Activated T-cell treated with anti-CD3 and anti-CD28 coated beads, Interleukin-2, amount 50 U/mL, for 24 hours (primary cell): Measurements from ENCODE around the gene TTLL11.

Experiments used
- DNase-seq: peaks from one replicate; pipeline ENCODE4 v3.0.0-alpha.2; 2020
- H3K27ac Mint-ChIP-seq: 2 replicates; pipeline ENCODE4 v1.8.0; 2020; ENCODE audit warnings: mild to moderate bottlenecking, mixed read lengths
- H3K27me3 Mint-ChIP-seq: 2 replicates; pipeline ENCODE4 v1.8.0; 2020; ENCODE audit warnings: mixed read lengths
- H3K36me3 Mint-ChIP-seq: 2 replicates; pipeline ENCODE4 v1.8.0; 2020; ENCODE audit warnings: low read depth, mixed read lengths
- H3K4me1 Mint-ChIP-seq: 2 replicates; pipeline ENCODE4 v1.8.0; 2020; ENCODE audit warnings: low read depth, mixed read lengths
- H3K4me3 Mint-ChIP-seq: 2 replicates; pipeline ENCODE4 v1.8.0; 2020; ENCODE audit warnings: mild to moderate bottlenecking, moderate library complexity, mixed read lengths
- H3K9me3 Mint-ChIP-seq: 2 replicates; pipeline ENCODE4 v1.8.0; 2020; ENCODE audit warnings: mixed read lengths

The TTLL11 gene, protein sequence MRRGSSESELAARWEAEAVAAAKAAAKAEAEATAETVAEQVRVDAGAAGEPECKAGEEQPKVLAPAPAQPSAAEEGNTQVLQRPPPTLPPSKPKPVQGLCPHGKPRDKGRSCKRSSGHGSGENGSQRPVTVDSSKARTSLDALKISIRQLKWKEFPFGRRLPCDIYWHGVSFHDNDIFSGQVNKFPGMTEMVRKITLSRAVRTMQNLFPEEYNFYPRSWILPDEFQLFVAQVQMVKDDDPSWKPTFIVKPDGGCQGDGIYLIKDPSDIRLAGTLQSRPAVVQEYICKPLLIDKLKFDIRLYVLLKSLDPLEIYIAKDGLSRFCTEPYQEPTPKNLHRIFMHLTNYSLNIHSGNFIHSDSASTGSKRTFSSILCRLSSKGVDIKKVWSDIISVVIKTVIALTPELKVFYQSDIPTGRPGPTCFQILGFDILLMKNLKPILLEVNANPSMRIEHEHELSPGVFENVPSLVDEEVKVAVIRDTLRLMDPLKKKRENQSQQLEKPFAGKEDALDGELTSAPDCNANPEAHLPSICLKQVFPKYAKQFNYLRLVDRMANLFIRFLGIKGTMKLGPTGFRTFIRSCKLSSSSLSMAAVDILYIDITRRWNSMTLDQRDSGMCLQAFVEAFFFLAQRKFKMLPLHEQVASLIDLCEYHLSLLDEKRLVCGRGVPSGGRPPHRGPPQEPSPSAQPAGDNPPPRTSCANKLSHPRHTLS

DNA sequence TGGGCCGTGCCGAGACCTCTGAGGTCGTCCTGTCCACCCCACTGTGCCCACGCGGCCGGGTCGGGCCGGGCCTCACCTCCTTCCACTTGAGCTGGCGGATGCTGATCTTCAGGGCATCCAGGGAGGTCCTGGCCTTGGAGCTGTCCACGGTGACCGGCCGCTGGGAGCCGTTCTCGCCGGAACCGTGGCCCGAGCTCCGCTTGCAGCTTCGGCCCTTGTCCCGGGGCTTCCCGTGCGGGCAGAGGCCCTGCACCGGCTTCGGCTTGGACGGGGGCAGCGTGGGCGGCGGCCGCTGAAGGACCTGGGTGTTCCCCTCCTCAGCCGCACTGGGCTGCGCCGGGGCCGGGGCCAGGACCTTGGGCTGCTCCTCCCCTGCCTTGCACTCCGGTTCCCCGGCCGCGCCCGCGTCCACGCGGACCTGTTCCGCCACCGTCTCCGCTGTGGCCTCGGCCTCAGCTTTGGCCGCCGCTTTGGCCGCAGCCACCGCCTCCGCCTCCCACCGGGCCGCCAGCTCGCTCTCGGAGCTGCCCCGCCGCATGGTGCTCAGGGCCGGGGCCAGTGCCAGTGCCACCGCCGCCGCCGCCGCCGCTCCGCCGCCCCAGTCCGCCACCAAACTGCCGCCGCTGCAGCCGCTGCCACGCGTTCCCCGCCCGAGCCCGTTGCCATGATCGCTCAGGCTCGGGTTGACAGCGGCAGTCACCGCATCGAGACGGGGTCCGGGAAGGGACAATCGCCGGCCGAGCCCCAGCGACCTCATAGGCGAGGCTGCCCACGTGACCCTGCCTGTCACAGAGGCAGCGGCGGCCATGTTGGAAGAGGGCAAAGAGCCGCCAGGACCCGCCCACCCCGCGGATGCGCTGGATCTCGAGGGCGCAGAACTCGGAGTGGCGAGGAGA, at the start of gene TTLL11:
Gene TTLL11, minus strand, starts transcription at position 698 of the 896 bp plus-strand sequence. Its CDS starts 160 bp downstream, at position 538.
- peaks cover 8% of the 10 kb centered on the region for H3K27me3 Mint-ChIP-seq
- no peaks in the 10 kb centered on the region for H3K9me3 Mint-ChIP-seq
- peak; percentile 97 for DNase-seq
- peak within 1 kb of the TSS; percentile 81 for H3K4me3 Mint-ChIP-seq
- peaks cover 13% of the 10 kb centered on the region for H3K36me3 Mint-ChIP-seq
- H3K27ac Mint-ChIP-seq, result peak within 1 kb of the TSS; percentile 77
- peaks cover 41% of the 10 kb centered on the region for H3K4me1 Mint-ChIP-seq

DNA sequence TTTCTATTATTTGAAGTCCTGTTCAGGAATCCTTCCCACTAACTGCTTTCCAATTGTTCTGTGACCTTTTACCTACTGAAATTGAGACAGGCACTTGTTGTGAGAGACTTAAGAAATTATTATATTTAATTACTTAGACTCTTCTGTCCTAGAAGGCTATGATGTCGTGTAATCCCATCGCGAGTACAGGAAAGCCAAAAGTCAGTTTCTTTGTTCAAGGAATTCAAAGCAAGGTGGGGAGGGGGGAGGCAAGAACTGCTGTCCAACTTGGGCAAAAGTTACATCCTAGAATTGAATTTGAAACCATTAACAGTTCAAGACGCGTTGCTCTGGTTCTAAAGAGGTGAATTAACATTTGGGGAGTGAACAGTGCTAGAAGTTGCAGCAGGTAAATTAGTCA, 48.6 kb upstream of the TTLL11 start:
- DNase-seq, result no peak
- no peaks in the 10 kb centered on the region for H3K9me3 Mint-ChIP-seq
- H3K4me1 Mint-ChIP-seq, result no peaks in the 10 kb centered on the region
- H3K27ac Mint-ChIP-seq, result no peak overlapping the region
- no peak overlapping the region for H3K4me3 Mint-ChIP-seq
- H3K36me3 Mint-ChIP-seq, result peaks cover 52% of the 10 kb centered on the region
- H3K27me3 Mint-ChIP-seq, result no peaks in the 10 kb centered on the region

DNA sequence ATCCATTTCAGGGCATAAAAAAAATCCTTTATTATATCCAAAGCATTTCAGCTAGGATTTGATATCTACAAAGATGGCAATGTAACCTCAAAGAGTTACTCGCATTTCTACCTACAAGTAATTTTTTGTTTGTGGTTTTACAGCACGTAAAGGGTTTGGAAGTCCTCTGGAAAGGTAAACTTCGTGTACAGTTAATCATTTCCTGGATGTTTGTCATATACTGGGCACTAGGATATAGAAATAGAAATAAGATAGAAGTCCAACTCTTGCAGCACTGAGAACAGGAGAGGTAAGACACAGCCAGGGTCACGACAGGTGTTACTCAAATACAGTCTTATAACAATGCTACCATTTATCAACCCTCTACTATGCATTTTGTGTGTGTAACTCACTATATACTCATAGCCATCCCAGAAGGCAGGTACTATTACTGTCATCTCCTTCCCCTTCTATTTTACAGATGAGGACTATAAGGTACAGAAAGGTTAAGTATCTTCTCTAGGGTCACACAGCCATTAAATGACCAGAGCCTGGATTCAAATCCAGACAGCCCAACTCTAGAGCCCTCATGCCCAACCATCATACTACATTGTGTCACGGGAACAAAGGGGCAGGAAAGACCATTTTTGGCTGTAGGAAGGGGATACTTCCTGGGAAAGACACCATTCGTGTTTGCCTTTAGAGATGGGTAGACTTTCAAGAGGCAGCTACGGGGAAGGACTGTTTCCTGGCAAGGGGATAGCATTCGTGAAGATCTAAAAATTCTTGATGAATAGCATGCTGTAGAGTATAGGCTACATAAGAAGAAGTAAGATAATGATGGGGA, 47.5 kb upstream of the TTLL11 start:
- Mint-ChIP-seq H3K27ac (no peak overlapping the region), H3K36me3 (peaks cover 41% of the 10 kb centered on the region), H3K9me3 (no peaks in the 10 kb centered on the region), H3K4me3 (no peak overlapping the region), H3K27me3 (no peaks in the 10 kb centered on the region), H3K4me1 (no peaks in the 10 kb centered on the region)
- DNase-seq, result no peak

DNA sequence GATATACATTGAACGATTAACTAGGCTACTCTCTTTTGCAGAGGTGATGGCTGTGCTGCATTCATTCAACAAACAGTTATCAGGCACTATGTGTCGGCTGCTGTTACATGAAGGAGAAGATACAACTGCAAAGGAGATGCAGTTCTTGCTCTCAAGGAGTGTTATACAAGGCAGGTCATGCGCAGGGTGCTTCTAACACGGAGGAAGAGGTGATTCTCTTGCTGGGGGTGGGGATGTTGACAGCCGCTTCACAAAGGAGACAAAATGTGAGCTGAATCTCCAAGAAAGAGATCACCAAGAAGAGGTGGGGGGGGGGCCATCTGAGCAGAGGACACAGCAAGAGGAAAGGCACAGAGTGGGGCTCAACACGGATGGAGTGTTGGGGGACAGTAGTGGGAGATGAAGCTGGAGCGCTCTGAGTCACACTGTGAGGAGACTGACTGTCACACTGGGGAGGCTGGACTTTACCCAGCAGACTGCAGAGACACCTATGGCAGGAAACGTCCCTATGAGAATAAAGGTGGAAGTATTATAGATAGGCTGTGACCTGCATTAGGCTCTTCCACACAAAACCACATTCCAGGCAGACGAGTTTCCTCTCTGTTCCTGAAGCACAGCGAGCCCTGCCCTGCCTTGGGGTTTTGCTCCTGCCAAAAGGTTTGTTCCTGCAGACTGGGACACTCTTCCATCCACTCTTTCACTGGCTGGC, 45.6 kb upstream of the TTLL11 start:
- peaks cover 23% of the 10 kb centered on the region for H3K36me3 Mint-ChIP-seq
- DNase-seq, result no peak
- H3K27ac Mint-ChIP-seq, result no peak overlapping the region
- H3K4me3 Mint-ChIP-seq, result no peak overlapping the region
- no peaks in the 10 kb centered on the region for H3K27me3 Mint-ChIP-seq
- no peaks in the 10 kb centered on the region for H3K9me3 Mint-ChIP-seq
- no peaks in the 10 kb centered on the region for H3K4me1 Mint-ChIP-seq

DNA sequence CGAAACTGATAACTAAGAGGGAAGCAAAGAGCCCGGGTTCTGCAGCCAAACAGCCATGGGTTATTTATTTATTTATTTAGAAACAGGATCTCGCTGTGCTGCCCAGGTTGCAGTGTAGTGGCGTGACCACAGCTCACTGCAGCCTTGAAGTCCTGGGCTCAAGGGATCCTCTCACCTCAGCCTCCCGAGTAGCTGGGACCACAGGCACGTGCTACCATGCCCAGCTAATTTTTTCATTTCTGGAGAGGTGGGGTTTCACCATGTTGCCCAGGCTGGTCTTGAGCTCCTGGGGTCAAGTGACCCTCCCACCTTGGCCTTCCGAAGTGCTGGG, 42.4 kb upstream of the TTLL11 start:
- no peak overlapping the region for H3K27ac Mint-ChIP-seq
- DNase-seq, result no peak
- H3K4me1 Mint-ChIP-seq, result no peaks in the 10 kb centered on the region
- no peak overlapping the region for H3K4me3 Mint-ChIP-seq
- H3K27me3 Mint-ChIP-seq, result peaks cover 6% of the 10 kb centered on the region
- no peaks in the 10 kb centered on the region for H3K9me3 Mint-ChIP-seq
- H3K36me3 Mint-ChIP-seq, result no peaks in the 10 kb centered on the region

DNA sequence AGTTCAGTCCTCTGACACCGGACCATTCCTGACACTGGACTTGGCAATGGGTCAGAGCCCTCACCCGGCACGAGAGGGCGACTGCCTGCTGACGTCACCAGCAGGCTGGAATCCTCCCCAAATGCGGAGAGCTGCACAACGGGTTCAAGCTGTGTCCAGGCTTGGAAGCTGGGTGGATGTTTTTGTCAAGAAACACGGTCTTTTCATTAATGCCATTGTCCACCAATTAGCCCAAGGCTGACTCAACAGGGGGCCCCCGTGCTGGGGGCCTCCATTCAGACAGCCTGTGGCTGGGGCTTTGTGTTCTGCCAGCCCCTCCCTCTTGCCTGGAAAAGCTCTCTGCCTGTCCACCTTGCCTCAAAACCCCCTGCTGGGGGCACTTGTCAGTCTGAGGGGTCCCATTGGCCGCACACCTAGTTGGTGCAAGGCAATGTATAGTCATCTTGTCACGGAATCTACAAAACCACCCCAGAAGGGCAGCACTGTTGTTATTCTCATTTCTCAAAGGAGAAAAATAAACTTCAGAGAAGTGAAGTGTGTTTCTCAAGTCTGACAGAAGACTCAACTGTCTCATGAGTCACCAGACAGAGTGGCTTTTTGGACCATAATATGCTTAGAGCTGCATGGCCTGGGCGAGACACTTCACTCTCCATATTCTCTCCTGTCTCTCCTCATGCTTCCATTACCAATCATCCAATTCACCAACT, 41.9 kb upstream of the TTLL11 start:
- Mint-ChIP-seq H3K4me3 (no peak overlapping the region), H3K27ac (no peak overlapping the region)
- DNase-seq, result no peak

DNA sequence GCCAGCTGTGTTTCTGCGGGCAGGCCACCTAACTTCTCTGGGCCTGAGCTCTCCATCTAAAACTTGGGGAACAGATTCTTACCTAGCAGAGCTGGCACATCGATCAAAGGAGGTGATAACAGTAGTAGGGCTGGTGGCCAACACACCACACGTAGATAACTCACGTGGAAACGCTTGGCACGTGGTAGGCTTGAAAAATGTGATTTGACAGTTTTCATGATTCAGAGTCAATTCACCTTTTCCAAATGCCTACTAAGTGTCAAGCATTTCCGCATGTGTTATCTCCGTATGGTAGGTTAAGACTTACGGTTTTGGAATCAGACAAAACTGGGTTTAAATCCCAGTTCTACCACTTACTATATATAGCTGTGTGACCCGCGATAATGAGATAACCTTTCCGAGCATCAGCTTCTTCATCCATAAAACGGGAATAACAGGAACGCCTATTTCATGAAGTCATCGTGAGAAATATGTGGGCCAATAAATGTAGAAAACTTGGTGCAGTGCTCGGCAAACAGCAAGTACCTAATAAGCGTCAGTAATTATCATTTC, 41.0 kb upstream of the TTLL11 start:
- no peak for DNase-seq
- H3K4me1 Mint-ChIP-seq, result no peaks in the 10 kb centered on the region

More for the DNA sequence above, 41.9 kb upstream of the TTLL11 start:
- Mint-ChIP-seq H3K27me3 (peaks cover 6% of the 10 kb centered on the region), H3K4me1 (no peaks in the 10 kb centered on the region), H3K36me3 (no peaks in the 10 kb centered on the region), H3K9me3 (no peaks in the 10 kb centered on the region)

DNA sequence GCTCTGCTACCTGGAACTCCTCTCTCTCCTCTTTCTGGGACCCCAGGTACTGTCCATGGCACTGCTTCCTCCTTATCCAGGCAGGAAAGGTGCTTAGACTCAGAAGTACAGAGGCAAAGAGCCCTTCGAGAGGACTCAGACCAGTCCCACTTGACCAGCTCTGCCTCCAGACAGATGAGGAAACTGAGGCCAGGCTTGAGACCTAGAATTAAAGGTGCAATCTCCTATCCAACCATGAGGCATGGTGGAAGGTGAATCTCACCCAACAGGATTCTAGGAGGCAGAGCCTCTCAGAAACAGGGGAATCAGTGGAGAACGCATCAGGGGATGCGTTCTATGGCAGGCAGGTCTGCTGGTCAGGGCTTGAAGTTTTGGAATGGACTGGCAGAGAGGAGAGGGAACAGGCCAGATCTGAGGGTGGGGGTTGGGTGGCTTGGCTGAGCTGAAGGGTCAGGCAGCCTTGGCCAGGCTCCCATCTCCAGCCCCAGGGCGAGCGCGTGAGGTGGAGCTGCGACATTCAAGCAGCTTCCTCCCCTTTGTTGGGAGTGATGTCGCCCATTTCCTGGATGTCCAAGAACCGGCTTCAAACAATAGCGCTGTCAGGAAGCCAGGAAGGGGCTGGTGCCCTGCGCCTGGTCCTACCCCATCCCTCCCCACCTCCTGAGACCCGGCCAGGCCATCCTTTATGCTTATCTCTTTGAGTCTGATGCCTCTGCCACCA, 40.3 kb upstream of the TTLL11 start:
- Mint-ChIP-seq H3K9me3 (no peaks in the 10 kb centered on the region), H3K27me3 (peaks cover 10% of the 10 kb centered on the region), H3K36me3 (no peaks in the 10 kb centered on the region), H3K4me1 (no peaks in the 10 kb centered on the region), H3K4me3 (no peak overlapping the region), H3K27ac (no peak overlapping the region)
- DNase-seq, result no peak

More for the DNA sequence above, 41.0 kb upstream of the TTLL11 start:
- Mint-ChIP-seq H3K27ac (no peak overlapping the region), H3K4me3 (no peak overlapping the region), H3K9me3 (no peaks in the 10 kb centered on the region), H3K27me3 (peaks cover 10% of the 10 kb centered on the region), H3K36me3 (no peaks in the 10 kb centered on the region)

DNA sequence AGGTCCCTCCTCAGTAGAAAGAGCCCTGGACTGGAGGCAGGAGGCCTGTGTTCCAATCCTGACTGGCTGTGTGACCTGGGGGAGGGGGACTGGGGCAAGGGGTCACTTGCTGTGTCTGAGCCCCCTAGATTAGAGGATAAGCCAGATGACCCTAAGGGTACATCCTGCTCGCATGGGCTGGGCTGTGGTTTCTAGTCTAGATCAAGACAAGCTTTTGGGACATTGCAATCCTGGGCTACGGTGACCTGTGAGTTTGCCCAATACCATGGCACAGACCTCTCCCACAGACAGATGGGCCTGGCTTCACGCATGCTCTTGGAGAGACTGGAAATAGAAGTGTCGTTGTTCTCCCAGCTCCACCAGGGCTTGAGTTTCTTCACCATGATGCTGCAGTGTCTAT, 39.4 kb upstream of the TTLL11 start:
- no peaks in the 10 kb centered on the region for H3K36me3 Mint-ChIP-seq
- peaks cover 14% of the 10 kb centered on the region for H3K27me3 Mint-ChIP-seq
- no peak overlapping the region for H3K27ac Mint-ChIP-seq
- no peak overlapping the region for H3K4me3 Mint-ChIP-seq
- DNase-seq, result no peak
- H3K9me3 Mint-ChIP-seq, result no peaks in the 10 kb centered on the region
- H3K4me1 Mint-ChIP-seq, result peaks cover under 1% of the 10 kb centered on the region

DNA sequence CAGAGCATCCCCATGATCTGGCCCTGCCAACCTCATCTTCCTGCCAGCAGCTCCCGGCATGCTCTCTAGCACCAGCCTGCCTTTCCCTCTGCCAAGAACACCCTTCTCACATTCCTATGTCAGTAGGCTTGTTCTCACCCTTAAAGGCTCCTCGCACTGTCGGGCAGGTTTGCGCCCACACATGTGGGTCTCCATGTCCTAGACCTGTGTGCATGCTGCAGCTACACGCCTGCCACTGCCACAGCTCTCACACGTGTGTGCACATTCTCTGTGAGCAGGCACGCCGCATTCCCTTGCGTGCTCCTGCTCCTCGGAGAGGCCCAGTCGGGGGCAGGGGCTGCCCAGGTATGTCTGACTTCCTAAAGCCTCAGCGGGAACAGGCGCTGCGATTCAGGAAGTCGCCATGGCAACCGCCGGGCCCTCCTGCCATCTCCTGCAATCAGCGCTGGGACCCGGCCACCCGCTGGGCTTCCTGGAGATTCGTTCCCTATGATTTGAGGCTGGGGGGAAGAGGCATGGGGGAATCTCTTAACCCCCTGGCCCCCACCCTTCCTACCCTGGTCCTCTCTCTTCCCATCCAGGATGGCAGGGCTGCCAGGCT, 38.4 kb upstream of the TTLL11 start:
- no peak for DNase-seq
- Mint-ChIP-seq H3K4me3 (no peak overlapping the region), H3K36me3 (no peaks in the 10 kb centered on the region), H3K4me1 (peaks cover 6% of the 10 kb centered on the region), H3K27ac (no peak overlapping the region), H3K9me3 (no peaks in the 10 kb centered on the region), H3K27me3 (peaks cover 22% of the 10 kb centered on the region)

DNA sequence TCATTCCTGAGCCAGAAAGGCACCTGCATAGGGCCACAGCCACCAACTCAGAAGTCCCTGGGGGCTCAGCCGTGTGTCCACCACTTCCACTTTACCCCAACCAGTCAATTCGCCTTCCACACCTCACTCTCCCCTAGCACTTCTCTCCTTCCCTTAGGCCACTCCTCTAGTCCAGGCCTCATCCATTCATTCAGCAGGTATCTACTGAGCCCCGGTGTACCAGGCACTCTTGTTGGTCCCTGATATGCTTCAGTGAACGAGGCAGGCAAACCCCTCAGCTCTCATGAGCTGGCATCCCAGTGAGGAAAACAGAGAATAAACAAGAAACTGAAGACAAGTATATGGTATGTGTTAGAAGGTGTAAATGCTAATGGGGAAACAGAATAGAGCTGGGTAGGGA, 37.7 kb upstream of the TTLL11 start:
- H3K4me3 Mint-ChIP-seq, result no peak overlapping the region
- peaks cover 12% of the 10 kb centered on the region for H3K4me1 Mint-ChIP-seq
- H3K36me3 Mint-ChIP-seq, result no peaks in the 10 kb centered on the region
- H3K27ac Mint-ChIP-seq, result no peak overlapping the region
- peaks cover 29% of the 10 kb centered on the region for H3K27me3 Mint-ChIP-seq
- no peak for DNase-seq
- no peaks in the 10 kb centered on the region for H3K9me3 Mint-ChIP-seq

DNA sequence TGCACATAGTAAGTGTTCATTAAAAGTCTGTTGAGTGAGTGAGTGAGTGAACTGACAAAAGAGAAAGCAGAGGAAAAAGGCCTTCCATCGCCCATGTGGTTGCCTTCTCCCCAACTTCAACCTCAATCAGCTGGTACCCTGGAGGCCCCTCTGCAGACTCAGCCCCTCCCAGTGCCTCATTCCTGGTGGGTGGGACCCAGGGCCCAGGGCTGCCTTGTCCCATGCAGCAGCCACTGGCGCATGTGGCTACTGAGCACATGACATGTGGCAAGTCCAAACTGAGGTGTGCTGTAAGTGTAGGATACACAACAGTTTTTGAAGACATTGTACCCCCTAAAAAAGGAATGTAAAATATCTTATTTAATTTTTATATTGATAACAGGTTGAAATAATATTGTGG, 36.9 kb upstream of the TTLL11 start:
- Mint-ChIP-seq H3K4me1 (peaks cover 18% of the 10 kb centered on the region), H3K36me3 (no peaks in the 10 kb centered on the region), H3K27me3 (peaks cover 38% of the 10 kb centered on the region), H3K4me3 (no peak overlapping the region), H3K9me3 (no peaks in the 10 kb centered on the region), H3K27ac (no peak overlapping the region)
- no peak for DNase-seq
